Fibroblast of the aortic adventitia (primary cell): Measurements from ENCODE around the gene ENAH. TPM values are rescaled to one million over a fixed set of nuclear protein-coding genes. Genes with fewer than 3 reads are reported as not detected.
"Not testable (repeated sequence)": the region's sequence is repeated elsewhere in the genome, so short reads cannot be mapped to it uniquely, and the experiment has no call there.

Source experiments
- DNase-seq: peaks from one replicate; pipeline ENCODE4 v3.0.0-alpha.2; 2010; ENCODE audit warnings: low read depth
- H3K4me3 ChIP-seq: 2 replicates; pipeline ENCODE4 v1.5.1; 2011; ENCODE audit warnings: low read depth, mild to moderate bottlenecking, control low read depth, low read length, moderate library complexity
- total RNA-seq: library from RNA; depleted of rRNA; stranded (reverse); fragments of >200 nt; gene quantifications from 2 replicates; pipeline ENCODE4 v1.2.3, GENCODE V29; 2012; ENCODE audit warnings: low replicate concordance
- TF ChIP-seq, protein P1 (sequence below): IDR thresholded peaks from 2 replicates; pipeline ENCODE4 v1.5.1; 2011; ENCODE audit warnings: mild to moderate bottlenecking, low read length, control low read depth, inconsistent platforms; ENCODE audit not compliant: insufficient read depth

ENAH gene
- total RNA-seq, 1 donor, result 148 TPM

DNA sequence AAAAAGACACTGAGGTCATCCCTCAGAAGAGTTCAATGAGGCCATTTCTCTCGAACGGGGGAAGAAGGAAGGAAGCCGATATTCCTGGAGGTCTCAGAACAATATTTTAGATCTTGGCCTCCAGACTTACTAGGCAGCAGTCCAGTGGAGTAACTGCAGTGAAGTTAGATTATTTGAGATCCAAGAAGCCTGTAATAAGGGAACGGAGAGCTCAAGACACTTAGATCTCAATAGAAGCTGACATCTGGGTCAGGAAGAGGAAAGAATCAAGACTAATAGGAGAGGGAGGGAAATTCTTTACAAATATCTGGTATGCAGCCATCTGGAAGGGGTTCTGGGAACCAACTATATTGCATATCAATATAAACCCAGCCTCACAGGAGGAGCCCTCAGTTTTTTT, 13.6 kb upstream of the ENAH start:
- TF ChIP-seq, protein P1, sequence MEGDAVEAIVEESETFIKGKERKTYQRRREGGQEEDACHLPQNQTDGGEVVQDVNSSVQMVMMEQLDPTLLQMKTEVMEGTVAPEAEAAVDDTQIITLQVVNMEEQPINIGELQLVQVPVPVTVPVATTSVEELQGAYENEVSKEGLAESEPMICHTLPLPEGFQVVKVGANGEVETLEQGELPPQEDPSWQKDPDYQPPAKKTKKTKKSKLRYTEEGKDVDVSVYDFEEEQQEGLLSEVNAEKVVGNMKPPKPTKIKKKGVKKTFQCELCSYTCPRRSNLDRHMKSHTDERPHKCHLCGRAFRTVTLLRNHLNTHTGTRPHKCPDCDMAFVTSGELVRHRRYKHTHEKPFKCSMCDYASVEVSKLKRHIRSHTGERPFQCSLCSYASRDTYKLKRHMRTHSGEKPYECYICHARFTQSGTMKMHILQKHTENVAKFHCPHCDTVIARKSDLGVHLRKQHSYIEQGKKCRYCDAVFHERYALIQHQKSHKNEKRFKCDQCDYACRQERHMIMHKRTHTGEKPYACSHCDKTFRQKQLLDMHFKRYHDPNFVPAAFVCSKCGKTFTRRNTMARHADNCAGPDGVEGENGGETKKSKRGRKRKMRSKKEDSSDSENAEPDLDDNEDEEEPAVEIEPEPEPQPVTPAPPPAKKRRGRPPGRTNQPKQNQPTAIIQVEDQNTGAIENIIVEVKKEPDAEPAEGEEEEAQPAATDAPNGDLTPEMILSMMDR, result no peak
- no peak for DNase-seq
- H3K4me3 ChIP-seq, result no peak overlapping the region

- H3K4me3 ChIP-seq, result no peak overlapping the region
- DNase-seq, result no peak
- TF ChIP-seq, protein P1, result no peak
Measured at GRCh38 chr1:225664762-225665161, 11.8 kb upstream of the ENAH start.

GRCh38 chr1:225662155-225662554, 9.2 kb upstream of the ENAH start:
- no peak overlapping the region for H3K4me3 ChIP-seq
- peak; percentile 29 for DNase-seq
- TF ChIP-seq, protein P1, result no peak

DNA sequence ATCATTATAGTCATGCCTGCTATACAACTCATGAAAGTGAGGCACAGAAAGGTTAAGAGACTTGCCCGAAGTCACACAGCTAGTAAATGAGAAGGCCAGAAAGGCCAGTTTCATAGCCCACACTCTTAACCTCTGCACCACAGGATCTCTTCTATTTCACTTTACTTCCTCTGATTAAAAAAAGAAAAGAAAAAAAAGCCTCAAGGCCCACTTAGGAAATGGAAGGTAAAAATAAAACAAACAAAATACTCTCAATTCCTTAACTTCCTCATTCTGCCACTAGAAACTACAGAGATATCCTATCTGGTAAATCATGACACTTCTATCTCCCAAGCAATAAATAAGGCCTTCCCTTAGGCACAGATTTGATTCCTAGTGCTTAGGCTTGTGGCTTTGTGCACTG, 7.6 kb upstream of the ENAH start:
- no peak for DNase-seq
- TF ChIP-seq, protein P1, result no peak
- no peak overlapping the region for H3K4me3 ChIP-seq

DNA sequence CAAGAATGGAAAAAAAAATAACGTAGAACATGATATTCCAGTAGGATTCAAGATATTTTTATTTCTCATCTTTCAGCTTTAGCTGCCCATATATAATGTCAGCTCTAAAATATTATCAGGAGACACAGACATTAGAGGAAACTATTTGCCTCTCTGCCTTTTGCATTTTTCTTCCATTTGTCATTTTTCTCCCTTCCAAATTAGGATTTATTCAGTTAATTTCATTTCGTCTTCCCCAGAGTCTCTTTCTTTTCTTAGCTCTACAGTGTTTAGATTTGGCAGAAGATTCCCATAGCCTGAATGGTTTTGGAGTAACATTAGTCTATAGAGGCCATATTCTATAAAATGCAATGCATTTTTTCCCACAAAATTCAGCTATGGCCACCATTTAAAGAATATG, 5.1 kb upstream of the ENAH start:
- TF ChIP-seq, protein P1, result no peak
- DNase-seq, result peak; percentile 53
- no peak overlapping the region for H3K4me3 ChIP-seq

GRCh38 chr1:225657462-225657989, 4.6 kb upstream of the ENAH start:
- H3K4me3 ChIP-seq, result no peak overlapping the region

GRCh38 chr1:225656259-225656655, 3.3 kb upstream of the ENAH start:
- not testable (repeated sequence) for DNase-seq, H3K4me3 ChIP-seq

More at GRCh38 chr1:225657462-225657989, 4.6 kb upstream of the ENAH start:
- peak; percentile 77 for DNase-seq
- TF ChIP-seq, protein P1, result no peak
